ENCODE data around the gene ROBO1. TPM values are rescaled to one million over a fixed set of nuclear protein-coding genes. Genes with fewer than 3 reads are reported as not detected.

The ROBO1 gene
- total RNA-seq, 1 donor = 88.5 TPM

DNA sequence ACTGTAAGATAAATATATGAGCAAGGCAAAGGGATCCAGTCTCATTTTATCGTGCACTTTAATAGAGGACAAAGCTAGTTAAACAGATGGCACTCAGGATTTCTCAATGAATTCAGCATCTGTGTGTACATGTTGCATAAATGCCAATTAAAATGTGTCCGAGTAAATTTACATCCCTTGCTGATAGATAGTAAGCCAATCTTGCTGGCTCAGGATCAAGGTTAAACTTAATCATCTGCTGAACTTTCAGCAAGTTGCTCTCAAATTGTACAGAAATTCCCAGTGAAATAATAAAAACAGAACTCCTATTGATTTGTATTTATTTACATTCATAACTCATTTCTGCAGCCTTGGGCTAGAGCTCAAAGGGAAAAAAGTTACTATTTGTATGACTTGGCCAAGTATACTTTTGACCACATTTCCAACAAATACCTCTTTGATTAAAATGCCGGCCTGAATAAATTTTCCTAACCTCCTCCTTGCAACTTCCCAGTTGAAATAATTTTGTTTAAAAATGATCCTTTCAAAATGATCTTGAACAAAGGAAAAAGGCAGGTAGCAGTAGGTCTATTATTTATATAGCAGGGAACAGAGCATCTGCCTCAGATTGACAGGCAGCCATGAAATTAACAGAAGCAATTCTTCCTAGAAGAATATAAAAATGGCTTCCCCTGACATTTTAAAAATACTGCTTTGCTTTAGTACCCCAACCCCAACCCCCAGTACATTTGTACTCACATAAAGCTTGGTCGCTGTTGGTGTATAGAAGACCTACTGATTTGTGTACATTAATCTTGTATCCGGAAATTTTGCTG, 1001.9 kb downstream of the ROBO1 start:
- TF ChIP-seq, protein P1, sequence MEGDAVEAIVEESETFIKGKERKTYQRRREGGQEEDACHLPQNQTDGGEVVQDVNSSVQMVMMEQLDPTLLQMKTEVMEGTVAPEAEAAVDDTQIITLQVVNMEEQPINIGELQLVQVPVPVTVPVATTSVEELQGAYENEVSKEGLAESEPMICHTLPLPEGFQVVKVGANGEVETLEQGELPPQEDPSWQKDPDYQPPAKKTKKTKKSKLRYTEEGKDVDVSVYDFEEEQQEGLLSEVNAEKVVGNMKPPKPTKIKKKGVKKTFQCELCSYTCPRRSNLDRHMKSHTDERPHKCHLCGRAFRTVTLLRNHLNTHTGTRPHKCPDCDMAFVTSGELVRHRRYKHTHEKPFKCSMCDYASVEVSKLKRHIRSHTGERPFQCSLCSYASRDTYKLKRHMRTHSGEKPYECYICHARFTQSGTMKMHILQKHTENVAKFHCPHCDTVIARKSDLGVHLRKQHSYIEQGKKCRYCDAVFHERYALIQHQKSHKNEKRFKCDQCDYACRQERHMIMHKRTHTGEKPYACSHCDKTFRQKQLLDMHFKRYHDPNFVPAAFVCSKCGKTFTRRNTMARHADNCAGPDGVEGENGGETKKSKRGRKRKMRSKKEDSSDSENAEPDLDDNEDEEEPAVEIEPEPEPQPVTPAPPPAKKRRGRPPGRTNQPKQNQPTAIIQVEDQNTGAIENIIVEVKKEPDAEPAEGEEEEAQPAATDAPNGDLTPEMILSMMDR (IDR thresholded peaks at IDR 0.05; ENCODE audit: insufficient read depth, low read depth, low read length) = no peak
- DNase-seq (ENCODE audit: low read depth) = no peak
- H3K4me3 ChIP-seq (ENCODE audit: low read depth, low read length) = no peak overlapping the region

DNA sequence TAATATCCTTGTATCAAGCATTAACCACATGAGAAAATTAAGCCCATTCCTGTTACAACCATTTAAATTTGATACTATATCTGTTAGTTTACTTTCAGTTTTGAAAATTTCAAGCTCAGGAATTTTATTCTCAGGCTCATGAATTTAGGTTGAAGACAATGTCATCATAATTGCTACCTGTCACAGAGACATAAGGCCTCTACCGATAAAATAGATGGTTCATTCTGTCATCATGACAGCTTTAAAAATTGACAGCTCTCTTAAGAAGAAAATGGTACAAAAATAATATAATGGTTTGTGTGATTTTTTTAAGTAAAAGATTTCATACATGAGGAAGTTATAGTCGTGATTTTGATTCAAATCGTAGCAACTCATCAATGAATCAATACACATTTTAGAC, 1003.2 kb downstream of the ROBO1 start:
- DNase-seq (ENCODE audit: low read depth) = no peak
- TF ChIP-seq, protein P1 (IDR thresholded peaks at IDR 0.05; ENCODE audit: insufficient read depth, low read depth, low read length) = no peak
- H3K4me3 ChIP-seq (ENCODE audit: low read depth, low read length) = no peak overlapping the region

DNA sequence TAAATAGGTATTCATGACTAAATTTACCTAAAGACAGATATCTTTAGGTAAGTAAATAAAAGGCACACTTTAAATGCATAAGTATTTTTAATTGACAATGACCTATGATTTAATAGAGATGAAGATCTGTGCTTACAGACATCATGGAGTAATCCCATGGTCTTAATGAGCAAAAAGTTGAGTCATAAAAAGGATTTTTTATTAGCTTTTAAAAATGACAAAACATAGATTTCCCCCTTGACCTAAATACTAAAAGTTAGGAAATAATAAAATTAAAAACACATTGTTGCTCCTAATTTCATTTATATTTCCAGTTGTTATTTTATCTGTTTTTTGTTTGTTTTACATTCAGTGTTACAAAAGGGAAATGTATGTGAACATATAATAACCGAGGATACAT, 1005.7 kb downstream of the ROBO1 start:
- peak; percentile 51 for DNase-seq (ENCODE audit: low read depth)
- TF ChIP-seq, protein P1 (IDR thresholded peaks at IDR 0.05; ENCODE audit: insufficient read depth, low read depth, low read length) = no peak
- H3K4me3 ChIP-seq (ENCODE audit: low read depth, low read length) = no peak overlapping the region

DNA sequence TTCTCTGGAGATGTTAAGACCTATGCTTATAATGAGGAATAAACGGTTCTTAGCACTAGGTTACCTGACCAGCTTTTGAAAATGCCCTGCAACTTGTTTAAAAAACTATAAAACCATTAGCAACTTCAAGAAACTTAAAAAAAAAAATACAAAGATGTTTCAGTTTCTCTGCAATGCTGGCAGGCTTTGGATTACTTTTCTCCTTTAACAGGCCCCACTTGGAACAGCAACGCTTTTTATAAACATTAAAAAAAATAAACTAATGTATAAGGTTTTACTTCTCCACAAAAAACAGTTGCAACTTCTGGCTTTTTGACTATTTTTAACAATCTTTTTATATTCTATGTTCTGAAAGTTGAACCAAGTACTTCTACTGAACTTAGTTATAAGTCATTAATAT, 1006.7 kb downstream of the ROBO1 start:
- no peak overlapping the region for H3K4me3 ChIP-seq (ENCODE audit: low read depth, low read length)
- peak; percentile 11 for DNase-seq (ENCODE audit: low read depth)
- TF ChIP-seq, protein P1 (IDR thresholded peaks at IDR 0.05; ENCODE audit: insufficient read depth, low read depth, low read length) = no peak

DNA sequence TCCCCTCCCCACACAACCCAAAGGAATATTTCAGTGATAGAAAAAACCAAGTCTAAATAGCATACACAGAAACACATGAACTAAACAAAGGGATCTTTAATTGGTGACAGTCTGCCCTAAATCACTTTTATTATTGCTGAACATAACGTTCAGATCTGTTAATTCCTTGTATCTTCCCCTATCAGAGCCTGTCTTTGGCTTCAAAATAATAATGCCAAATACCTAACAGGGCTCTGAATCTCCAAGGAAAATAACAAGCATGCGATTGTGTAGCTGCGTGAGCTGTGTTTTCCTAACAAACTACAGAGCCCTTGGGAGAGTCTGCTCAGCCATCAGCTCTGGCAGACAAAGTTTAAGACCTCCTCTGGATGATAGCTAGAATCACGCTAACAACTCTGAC, 1010.1 kb downstream of the ROBO1 start:
- DNase-seq (ENCODE audit: low read depth) = peak; percentile 28
- H3K4me3 ChIP-seq (ENCODE audit: low read depth, low read length) = no peak overlapping the region
- TF ChIP-seq, protein P1 (IDR thresholded peaks at IDR 0.05; ENCODE audit: insufficient read depth, low read depth, low read length) = no peak

DNA sequence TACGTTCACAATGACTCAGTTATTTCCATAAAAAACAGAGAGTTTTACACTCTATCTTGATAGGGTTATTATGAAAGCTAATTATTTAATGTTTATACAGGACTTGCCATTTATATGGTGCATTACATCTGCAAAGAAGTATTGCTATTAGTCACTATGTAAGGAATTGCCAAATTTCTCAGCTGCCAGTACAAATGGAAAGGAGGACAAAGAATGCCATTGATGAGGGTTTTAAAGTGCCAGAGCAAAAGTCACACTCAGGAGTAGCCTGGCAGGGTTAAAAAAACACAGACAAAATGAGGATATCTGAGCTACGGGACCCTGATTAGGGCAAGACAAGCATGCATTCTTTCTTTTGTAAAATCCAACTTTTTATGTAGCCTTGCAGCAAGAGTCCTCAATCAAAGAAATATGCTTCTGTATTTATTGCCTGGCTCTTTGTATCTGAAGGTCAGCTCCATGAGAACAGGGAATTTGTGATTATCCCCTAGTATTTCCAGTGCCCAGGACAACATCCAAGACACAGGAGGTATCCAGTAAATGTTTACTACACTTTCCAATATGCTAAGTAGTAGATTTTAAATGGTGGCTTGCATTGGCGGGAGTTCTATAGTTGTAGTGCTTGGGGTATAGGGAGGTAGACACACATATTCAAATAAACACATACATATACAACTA, 1013.6 kb downstream of the ROBO1 start:
- no peak overlapping the region for H3K4me3 ChIP-seq (ENCODE audit: low read depth, low read length)
- TF ChIP-seq, protein P1 (IDR thresholded peaks at IDR 0.05; ENCODE audit: insufficient read depth, low read depth, low read length) = no peak
- DNase-seq (ENCODE audit: low read depth) = peak; percentile 20
